H9 (cell line): ENCODE measurements around the gene ZNF599. TPM values are rescaled to one million over a fixed set of nuclear protein-coding genes. Genes with fewer than 3 reads are reported as not detected.

Experiments
- DNase-seq: peaks from one replicate; pipeline ENCODE4 v3.0.0-alpha.2; 2017
- H2AFZ ChIP-seq: one replicate; pipeline ENCODE4 v1.6.1; 2013; ENCODE audit warnings: mild to moderate bottlenecking, low read length, control low read depth, moderate library complexity
- H2AK5ac ChIP-seq: 2 replicates; pipeline ENCODE4 v1.6.1; 2013; ENCODE audit warnings: low read length, control low read depth, mixed read lengths; ENCODE audit not compliant: insufficient read length
- H2BK120ac ChIP-seq: one replicate; pipeline ENCODE4 v1.6.1; 2013; ENCODE audit warnings: low read depth, mild to moderate bottlenecking, low read length, control low read depth, inconsistent platforms; ENCODE audit not compliant: poor library complexity, severe bottlenecking
- H2BK12ac ChIP-seq: 2 replicates; pipeline ENCODE4 v1.6.1; 2013; ENCODE audit warnings: low read length, control low read depth, mixed read lengths, low read depth; ENCODE audit not compliant: insufficient read length
- H2BK15ac ChIP-seq: 2 replicates; pipeline ENCODE4 v1.6.1; 2013; ENCODE audit warnings: low read depth, low read length, control low read depth
- H2BK20ac ChIP-seq: one replicate; pipeline ENCODE4 v1.6.1; 2013; ENCODE audit warnings: low read depth, mild to moderate bottlenecking, low read length, control low read depth, inconsistent platforms; ENCODE audit not compliant: poor library complexity, severe bottlenecking
- H2BK5ac ChIP-seq: 2 replicates; pipeline ENCODE4 v1.6.1; 2013; ENCODE audit warnings: low read length, control low read depth, mixed read lengths; ENCODE audit not compliant: insufficient read length
- H3K14ac ChIP-seq: 2 replicates; pipeline ENCODE4 v1.6.1; 2013; ENCODE audit warnings: low read length, control low read depth; ENCODE audit not compliant: insufficient read depth
- H3K18ac ChIP-seq: 2 replicates; pipeline ENCODE4 v1.6.1; 2013; ENCODE audit warnings: low read depth, mild to moderate bottlenecking, mixed read lengths, low read length, control low read depth; ENCODE audit not compliant: insufficient read length
- H3K23ac ChIP-seq: 2 replicates; pipeline ENCODE4 v1.6.1; 2013; ENCODE audit warnings: low read length, control low read depth, mixed read lengths, low read depth; ENCODE audit not compliant: insufficient read length
- H3K23me2 ChIP-seq: 2 replicates; pipeline ENCODE4 v1.6.1; 2013; ENCODE audit warnings: low read depth, mild to moderate bottlenecking, mixed read lengths, low read length, control low read depth; ENCODE audit not compliant: insufficient read length, poor library complexity, severe bottlenecking
- H3K27ac ChIP-seq: 2 replicates; pipeline ENCODE4 v1.5.1; 2013; ENCODE audit warnings: low read length, control low read depth, mixed read lengths, low read depth; ENCODE audit not compliant: insufficient read length
- H3K27me3 ChIP-seq: 2 replicates; pipeline ENCODE4 v1.6.1; 2013; ENCODE audit warnings: low read length, control low read depth, inconsistent platforms; ENCODE audit not compliant: insufficient read depth
- H3K4ac ChIP-seq: 2 replicates; pipeline ENCODE4 v1.6.1; 2013; ENCODE audit warnings: low read depth, mild to moderate bottlenecking, control low read depth, inconsistent platforms, low read length, moderate library complexity
- H3K4me1 ChIP-seq: 2 replicates; pipeline ENCODE4 v1.6.1; 2013; ENCODE audit warnings: low read length, control low read depth, inconsistent platforms; ENCODE audit not compliant: insufficient read depth
- H3K4me2 ChIP-seq: 2 replicates; pipeline ENCODE4 v1.6.1; 2013; ENCODE audit warnings: low read length, control low read depth, mixed read lengths; ENCODE audit not compliant: insufficient read length, insufficient read depth
- H3K56ac ChIP-seq: 2 replicates; pipeline ENCODE4 v1.6.1; 2013; ENCODE audit warnings: low read depth, mild to moderate bottlenecking, mixed read lengths, low read length, control low read depth; ENCODE audit not compliant: insufficient read length
- H3K79me1 ChIP-seq: 2 replicates; pipeline ENCODE4 v1.6.1; 2013; ENCODE audit warnings: low read depth, mild to moderate bottlenecking, moderate library complexity, low read length, control low read depth, inconsistent platforms; ENCODE audit not compliant: insufficient read depth, poor library complexity, severe bottlenecking
- H3K79me2 ChIP-seq: 2 replicates; pipeline ENCODE4 v1.6.1; 2013; ENCODE audit warnings: low read length, control low read depth, inconsistent platforms; ENCODE audit not compliant: insufficient read depth
- H3K9ac ChIP-seq: 2 replicates; pipeline ENCODE4 v1.6.1; 2013; ENCODE audit warnings: low read length, control low read depth, mixed read lengths; ENCODE audit not compliant: insufficient read length; ENCODE audit errors: extremely low read depth
- H3K9me3 ChIP-seq: one replicate; pipeline ENCODE4 v1.6.1; 2013; ENCODE audit warnings: low read depth, low read length, inconsistent platforms; ENCODE audit not compliant: control insufficient read depth
- H3T11ph ChIP-seq: one replicate; pipeline ENCODE4 v1.6.1; 2013; ENCODE audit warnings: mild to moderate bottlenecking, low read length, control low read depth, inconsistent platforms
- H4K20me1 ChIP-seq: one replicate; pipeline ENCODE4 v1.6.1; 2013; ENCODE audit not compliant: control insufficient read depth, insufficient read length, insufficient read depth
- H4K5ac ChIP-seq: 2 replicates; pipeline ENCODE4 v1.6.1; 2013; ENCODE audit warnings: low read depth, mild to moderate bottlenecking, mixed read lengths, low read length, control low read depth; ENCODE audit not compliant: insufficient read length
- H4K8ac ChIP-seq: replicated peaks from 2 replicates; pipeline ENCODE4 v1.6.1; 2013; ENCODE audit warnings: low read length, control low read depth, mixed read lengths, low read depth; ENCODE audit not compliant: insufficient read length
- H4K91ac ChIP-seq: 2 replicates; pipeline ENCODE4 v1.6.1; 2013; ENCODE audit warnings: low read depth, mild to moderate bottlenecking, moderate library complexity, mixed read lengths, low read length, control low read depth; ENCODE audit not compliant: insufficient read length
- H3K27ac Mint-ChIP-seq, 3 experiments: 2 replicates in 2 of 3; 3 replicates in 1 of 3; pipeline ENCODE4 v1.8.0; 2020 to 2021; ENCODE audit warnings: mixed read lengths in 3 of 3, mild to moderate bottlenecking in 1 of 3, moderate library complexity in 1 of 3
- H3K27me3 Mint-ChIP-seq: 2 replicates; pipeline ENCODE4 v1.8.0; 2021; ENCODE audit warnings: low read depth, mild to moderate bottlenecking, moderate library complexity, mixed read lengths
- H3K36me3 Mint-ChIP-seq, 3 experiments: 2 replicates in 2 of 3; 3 replicates in 1 of 3; pipeline ENCODE4 v1.8.0; 2020 to 2021; ENCODE audit warnings: low read depth in 3 of 3, mixed read lengths in 3 of 3; ENCODE audit not compliant: insufficient read depth in 1 of 3
- H3K4me1 Mint-ChIP-seq, 2 experiments: 2 replicates each; pipeline ENCODE4 v1.8.0; 2020; ENCODE audit warnings: mixed read lengths in 2 of 2
- H3K4me3 Mint-ChIP-seq, 2 experiments: 2 replicates in 1 of 2; 3 replicates in 1 of 2; pipeline ENCODE4 v1.8.0; 2020 to 2021; ENCODE audit warnings: mild to moderate bottlenecking in 2 of 2, mixed read lengths in 2 of 2, moderate library complexity in 1 of 2
- H3K9me3 Mint-ChIP-seq, 2 experiments: 2 replicates in 1 of 2; 3 replicates in 1 of 2; pipeline ENCODE4 v1.8.0; 2020; ENCODE audit warnings: mild to moderate bottlenecking in 2 of 2, mixed read lengths in 2 of 2, moderate library complexity in 1 of 2
- WGBS: extraction: QIAGEN DNeasy Blood & Tissue Kit; methylation state at CpG from one replicate; pipeline ENCODE4 v1.1.7; 2013; ENCODE audit warnings: missing lambda C conversion rate, low lambda C conversion rate, mixed read lengths; ENCODE audit not compliant: insufficient read length; ENCODE audit errors: extremely low coverage; 5-methylcytosine and 5-hydroxymethylcytosine counted together
- total RNA-seq: library from RNA; stranded (reverse); gene quantifications from 2 replicates; pipeline ENCODE4 v1.2.1, GENCODE V29; 2021
- TF ChIP-seq, protein P1 (sequence below): fragments of 200-600 bp; sonication (generic); conservative IDR thresholded peaks from 3 replicates; pipeline ENCODE4 v1.8.0; 2021; ENCODE audit warnings: antibody characterized with exemption, mild to moderate bottlenecking

Gene ZNF599
- total RNA-seq, 1 experiment from 2014 or later: 3.9 TPM

DNA sequence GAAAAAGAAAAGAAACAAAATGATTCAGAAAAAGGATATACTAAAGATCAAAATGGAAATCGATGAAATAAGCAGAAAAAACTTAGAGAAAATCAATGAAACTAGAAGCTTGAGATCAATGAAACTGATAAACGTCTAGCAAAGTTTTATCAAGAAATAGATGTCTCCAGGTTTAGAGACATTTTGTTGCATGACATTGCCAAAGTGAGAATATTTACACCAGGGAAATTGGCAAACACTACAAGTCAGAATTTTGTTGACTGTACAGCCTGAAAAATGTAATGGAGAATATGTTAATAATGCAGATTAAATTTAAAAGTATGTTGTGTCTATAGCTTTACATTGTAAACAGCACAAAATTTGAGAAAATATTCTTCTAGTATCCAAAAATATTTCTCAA lies 5.3 kb upstream of the ZNF599 start:
- TF ChIP-seq, protein P1, sequence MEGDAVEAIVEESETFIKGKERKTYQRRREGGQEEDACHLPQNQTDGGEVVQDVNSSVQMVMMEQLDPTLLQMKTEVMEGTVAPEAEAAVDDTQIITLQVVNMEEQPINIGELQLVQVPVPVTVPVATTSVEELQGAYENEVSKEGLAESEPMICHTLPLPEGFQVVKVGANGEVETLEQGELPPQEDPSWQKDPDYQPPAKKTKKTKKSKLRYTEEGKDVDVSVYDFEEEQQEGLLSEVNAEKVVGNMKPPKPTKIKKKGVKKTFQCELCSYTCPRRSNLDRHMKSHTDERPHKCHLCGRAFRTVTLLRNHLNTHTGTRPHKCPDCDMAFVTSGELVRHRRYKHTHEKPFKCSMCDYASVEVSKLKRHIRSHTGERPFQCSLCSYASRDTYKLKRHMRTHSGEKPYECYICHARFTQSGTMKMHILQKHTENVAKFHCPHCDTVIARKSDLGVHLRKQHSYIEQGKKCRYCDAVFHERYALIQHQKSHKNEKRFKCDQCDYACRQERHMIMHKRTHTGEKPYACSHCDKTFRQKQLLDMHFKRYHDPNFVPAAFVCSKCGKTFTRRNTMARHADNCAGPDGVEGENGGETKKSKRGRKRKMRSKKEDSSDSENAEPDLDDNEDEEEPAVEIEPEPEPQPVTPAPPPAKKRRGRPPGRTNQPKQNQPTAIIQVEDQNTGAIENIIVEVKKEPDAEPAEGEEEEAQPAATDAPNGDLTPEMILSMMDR: no peak
- peaks cover 31% of the 10 kb centered on the region for H3K27me3 Mint-ChIP-seq
- H2BK20ac ChIP-seq: no peak overlapping the region

More for the DNA sequence above, 5.3 kb upstream of the ZNF599 start:
- Histone ChIP-seq H3K56ac (no peak overlapping the region), H4K91ac (no peak overlapping the region), H3K79me1 (no peaks in the 10 kb centered on the region), H4K8ac (no peak overlapping the region), H4K5ac (no peak overlapping the region), H2AK5ac (no peak overlapping the region), H3K14ac (no peak overlapping the region), H3K27me3 (no peaks in the 10 kb centered on the region), H3K27ac (no peak overlapping the region), H2BK15ac (no peak overlapping the region), H3K9ac (no peak overlapping the region), H2BK120ac (no peak overlapping the region), H3K4me1 (no peaks in the 10 kb centered on the region), H2BK12ac (no peak overlapping the region), H2AFZ (no peak overlapping the region), H3K18ac (no peak overlapping the region), H3K23ac (no peak overlapping the region), H4K20me1 (no peaks in the 10 kb centered on the region), H3K4ac (no peak overlapping the region), H3K9me3 (no peaks in the 10 kb centered on the region), H3T11ph (no peak overlapping the region), H3K4me2 (no peak overlapping the region), H3K79me2 (no peaks in the 10 kb centered on the region), H3K23me2 (no peaks in the 10 kb centered on the region), H2BK5ac (no peak overlapping the region)
- WGBS: no CpG with 5 or more reads among the region's 2 CpGs
- peaks cover 0 to 2% of the 10 kb centered on the region in 2 experiments; a peak in 2 of 4 replicates for H3K4me1 Mint-ChIP-seq
- no peaks in the 10 kb centered on the region; a peak in 1 of 7 replicates for H3K36me3 Mint-ChIP-seq
- no peak overlapping the region for H3K27ac Mint-ChIP-seq
- no peak for DNase-seq
- H3K9me3 Mint-ChIP-seq: peaks cover 55 to 65% of the 10 kb centered on the region in 2 experiments
- no peak overlapping the region for H3K4me3 Mint-ChIP-seq
